GM19455 (cell line): ENCODE measurements around the gene CD274.
"Not testable (repeated sequence)": the region's sequence is repeated elsewhere in the genome, so short reads cannot be mapped to it uniquely, and the experiment has no call there.

ENCODE experiments used
- ATAC-seq: cut with Tn5 transposase; IDR thresholded peaks from one replicate; pipeline ENCODE4 v1.9.1; 2021; ENCODE audit not compliant: unreplicated experiment

Gene CD274

GRCh38 chr9:5437254-5438216 lies 12.8 kb upstream of the CD274 start, which contains the start of gene PLGRKT:
Gene PLGRKT (minus strand): TSS chr9:5437925. CDS start chr9:5431977, 5,948 bp downstream.
- peak; percentile 83 for ATAC-seq

- peak; percentile 71 for ATAC-seq
These were observed 11.8 kb upstream of the CD274 start for GRCh38 chr9:5438301-5439162.

- no peak for ATAC-seq
These were observed 9.9 kb upstream of the CD274 start for GRCh38 chr9:5440426-5440825.

- no peak for ATAC-seq
These were observed 9.3 kb upstream of the CD274 start for GRCh38 chr9:5441043-5441442.

- ATAC-seq = no peak
These were observed 7.8 kb upstream of the CD274 start for GRCh38 chr9:5442400-5443011.

GRCh38 chr9:5443850-5444249 lies 6.5 kb upstream of the CD274 start:
- no peak for ATAC-seq

- not testable (repeated sequence) for ATAC-seq
These were observed 5.2 kb upstream of the CD274 start for GRCh38 chr9:5445096-5445495.

GRCh38 chr9:5445886-5446285 lies 4.5 kb upstream of the CD274 start:
- no peak for ATAC-seq

- ATAC-seq = no peak
These were observed 3.7 kb upstream of the CD274 start for GRCh38 chr9:5446451-5447236.

- no peak for ATAC-seq
These were observed 3.0 kb upstream of the CD274 start for GRCh38 chr9:5447337-5447736.

- no peak for ATAC-seq
These were observed 2.3 kb upstream of the CD274 start for GRCh38 chr9:5448016-5448415.

- ATAC-seq = no peak
These were observed 1.6 kb upstream of the CD274 start for GRCh38 chr9:5448461-5449435.

- no peak for ATAC-seq
These were observed 602 bp upstream of the CD274 start for GRCh38 chr9:5449521-5450358.

- no peak for ATAC-seq
These were observed 1.9 kb downstream of the CD274 start for GRCh38 chr9:5452286-5452609.

GRCh38 chr9:5453004-5453403 lies 2.7 kb downstream of the CD274 start:
- ATAC-seq = no peak

- peak; percentile 31 for ATAC-seq
These were observed 3.3 kb downstream of the CD274 start for GRCh38 chr9:5453673-5454072.

- no peak for ATAC-seq
These were observed 4.8 kb downstream of the CD274 start for GRCh38 chr9:5455181-5455580.

- peak; percentile 55 for ATAC-seq
These were observed 9.0 kb downstream of the CD274 start for GRCh38 chr9:5459289-5459829.
